Activated T-cell treated with anti-CD3 and anti-CD28 coated beads, Interleukin-2, amount 50 U/mL, for 4 hours (primary cell): Measurements from ENCODE around the gene RAMP2. TPM values are rescaled to one million over a fixed set of nuclear protein-coding genes. Genes with fewer than 3 reads are reported as not detected.

Experiments used
- ATAC-seq, 2 donors: fragments of 200-7000 bp; cut with Tn5 transposase; one replicate each; pipeline ENCODE4 v1.10.0; 2021
- DNase-seq: peaks from one replicate; pipeline ENCODE4 v3.0.0-alpha.2; 2020
- H3K27me3 Mint-ChIP-seq: one replicate; pipeline ENCODE4 v1.8.0; 2021; ENCODE audit warnings: low read depth, mixed read lengths
- H3K36me3 Mint-ChIP-seq: one replicate; pipeline ENCODE4 v1.8.0; 2022; ENCODE audit warnings: mixed read lengths; ENCODE audit not compliant: insufficient read depth
- H3K4me1 Mint-ChIP-seq: one replicate; pipeline ENCODE4 v1.8.0; 2021; ENCODE audit warnings: low read depth, mixed read lengths
- H3K4me3 Mint-ChIP-seq: one replicate; pipeline ENCODE4 v1.8.0; 2021; ENCODE audit warnings: mild to moderate bottlenecking, moderate library complexity, mixed read lengths
- H3K9me3 Mint-ChIP-seq: one replicate; pipeline ENCODE4 v1.8.0; 2021; ENCODE audit warnings: mixed read lengths
- total RNA-seq, 3 donors: library from RNA; stranded (reverse); gene quantifications; one replicate each; pipeline ENCODE4 v1.2.1, GENCODE V29; 2021

Gene RAMP2
- total RNA-seq, 3 donors from 2014 or later, result not detected

DNA sequence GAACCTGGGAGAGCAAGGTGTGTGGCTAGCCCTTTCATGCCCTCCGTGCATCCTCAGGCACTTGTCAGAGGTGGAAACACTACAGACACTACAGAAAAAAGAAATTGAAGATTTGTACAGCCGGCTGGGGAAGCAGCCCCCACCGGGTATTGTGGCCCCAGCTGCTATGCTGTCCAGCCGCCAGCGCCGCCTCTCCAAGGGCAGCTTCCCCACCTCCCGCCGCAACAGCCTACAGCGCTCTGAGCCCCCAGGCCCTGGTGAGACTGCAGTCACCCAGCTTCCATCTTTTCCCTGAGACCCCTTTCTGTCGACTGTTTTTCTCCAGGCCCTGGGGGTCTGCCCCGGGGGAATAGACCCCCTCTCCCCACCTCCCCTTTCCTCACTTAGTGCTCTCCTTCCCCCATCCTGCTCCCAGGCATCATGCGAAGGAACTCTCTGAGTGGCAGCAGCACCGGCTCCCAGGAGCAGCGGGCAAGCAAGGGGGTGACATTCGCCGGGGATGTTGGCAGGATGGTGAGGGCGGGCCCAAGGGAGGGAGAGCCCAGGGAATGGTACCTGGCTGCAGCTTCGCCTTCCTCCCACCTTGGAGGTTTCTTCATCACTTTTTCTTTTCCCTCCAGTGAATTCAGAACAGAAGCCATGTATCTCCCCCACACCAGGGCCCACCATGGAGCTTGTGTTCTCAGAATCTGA lies 35.2 kb downstream of the RAMP2 start:
- no peak for DNase-seq
- Mint-ChIP-seq H3K36me3 (peaks cover 3% of the 10 kb centered on the region), H3K9me3 (no peaks in the 10 kb centered on the region), H3K27me3 (no peaks in the 10 kb centered on the region), H3K4me1 (peaks cover 19% of the 10 kb centered on the region), H3K4me3 (no peak overlapping the region)
- ATAC-seq, result no peak

DNA sequence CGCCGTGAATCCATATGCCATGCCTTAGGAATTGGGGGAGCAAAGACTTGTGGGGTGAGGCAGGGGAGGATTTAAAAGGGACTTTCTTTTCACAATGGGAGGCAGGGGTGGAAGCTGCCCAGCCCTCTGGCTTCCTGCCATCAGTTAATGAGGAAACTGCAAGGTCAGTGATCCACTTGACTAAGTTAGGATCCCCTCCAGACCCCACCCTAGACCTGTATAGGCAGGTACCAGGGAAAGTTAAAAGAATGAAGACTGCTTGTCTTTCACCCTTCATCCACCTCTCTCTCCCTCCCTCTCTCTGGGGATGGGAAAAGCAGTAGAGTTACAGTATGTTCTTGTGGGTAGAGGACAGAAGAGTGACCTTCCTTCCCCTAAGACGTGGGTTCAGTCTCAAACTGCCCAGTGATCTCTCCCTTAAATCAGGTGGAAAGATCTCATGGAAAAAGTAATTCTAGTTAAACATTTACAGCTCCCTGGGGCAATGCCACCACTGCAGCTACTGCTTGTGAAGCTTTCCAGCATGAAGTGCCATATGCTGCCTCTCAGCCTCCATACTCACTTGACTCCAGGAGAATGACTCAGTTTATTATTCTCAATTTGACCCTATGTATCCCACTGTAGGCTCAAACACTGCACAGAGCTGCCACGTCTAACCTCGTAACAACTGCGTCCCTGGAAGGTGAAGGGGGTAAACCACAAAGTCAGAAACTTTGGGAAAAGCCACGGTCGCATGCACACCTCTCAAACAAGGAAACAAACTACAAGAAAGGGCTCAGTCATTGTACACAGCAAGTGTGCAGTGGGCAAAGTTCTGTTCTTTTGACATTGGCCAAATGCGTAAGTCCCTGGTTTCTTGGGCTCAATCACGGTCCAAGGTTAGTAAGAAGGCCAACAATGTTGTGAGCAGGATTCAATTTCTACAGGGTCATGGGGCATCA lies 36.3 kb downstream of the RAMP2 start:
- H3K36me3 Mint-ChIP-seq, result peaks cover 3% of the 10 kb centered on the region
- ATAC-seq, result no peak

DNA sequence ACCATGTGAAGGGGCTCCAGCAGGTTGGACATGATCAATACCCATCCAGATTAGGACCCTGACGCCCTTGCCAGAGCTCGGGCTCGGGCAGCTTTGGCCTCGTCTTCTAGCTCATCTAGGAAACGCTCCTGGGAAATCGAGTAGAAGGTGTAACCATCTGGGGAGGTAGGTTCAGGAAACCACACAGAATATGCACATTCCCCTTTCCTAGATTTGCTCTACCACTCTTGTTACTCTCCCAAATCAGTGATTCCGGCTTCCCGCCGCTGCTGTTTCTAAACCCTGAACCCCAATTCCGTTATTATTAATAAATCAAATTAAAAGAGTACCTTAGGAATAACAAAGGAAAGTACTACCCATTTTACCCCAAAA lies 37.0 kb downstream of the RAMP2 start:
- Mint-ChIP-seq H3K4me1 (peaks cover 19% of the 10 kb centered on the region), H3K27me3 (no peaks in the 10 kb centered on the region), H3K4me3 (peak overlapping the region; percentile 95), H3K9me3 (no peaks in the 10 kb centered on the region), H3K36me3 (peaks cover 3% of the 10 kb centered on the region)
- no peak for ATAC-seq
- DNase-seq, result no peak

More for the DNA sequence above, 36.3 kb downstream of the RAMP2 start:
- peaks cover 19% of the 10 kb centered on the region for H3K4me1 Mint-ChIP-seq
- H3K9me3 Mint-ChIP-seq, result no peaks in the 10 kb centered on the region
- H3K27me3 Mint-ChIP-seq, result no peaks in the 10 kb centered on the region
- H3K4me3 Mint-ChIP-seq, result peak overlapping the region; percentile 95
- DNase-seq, result no peak

DNA sequence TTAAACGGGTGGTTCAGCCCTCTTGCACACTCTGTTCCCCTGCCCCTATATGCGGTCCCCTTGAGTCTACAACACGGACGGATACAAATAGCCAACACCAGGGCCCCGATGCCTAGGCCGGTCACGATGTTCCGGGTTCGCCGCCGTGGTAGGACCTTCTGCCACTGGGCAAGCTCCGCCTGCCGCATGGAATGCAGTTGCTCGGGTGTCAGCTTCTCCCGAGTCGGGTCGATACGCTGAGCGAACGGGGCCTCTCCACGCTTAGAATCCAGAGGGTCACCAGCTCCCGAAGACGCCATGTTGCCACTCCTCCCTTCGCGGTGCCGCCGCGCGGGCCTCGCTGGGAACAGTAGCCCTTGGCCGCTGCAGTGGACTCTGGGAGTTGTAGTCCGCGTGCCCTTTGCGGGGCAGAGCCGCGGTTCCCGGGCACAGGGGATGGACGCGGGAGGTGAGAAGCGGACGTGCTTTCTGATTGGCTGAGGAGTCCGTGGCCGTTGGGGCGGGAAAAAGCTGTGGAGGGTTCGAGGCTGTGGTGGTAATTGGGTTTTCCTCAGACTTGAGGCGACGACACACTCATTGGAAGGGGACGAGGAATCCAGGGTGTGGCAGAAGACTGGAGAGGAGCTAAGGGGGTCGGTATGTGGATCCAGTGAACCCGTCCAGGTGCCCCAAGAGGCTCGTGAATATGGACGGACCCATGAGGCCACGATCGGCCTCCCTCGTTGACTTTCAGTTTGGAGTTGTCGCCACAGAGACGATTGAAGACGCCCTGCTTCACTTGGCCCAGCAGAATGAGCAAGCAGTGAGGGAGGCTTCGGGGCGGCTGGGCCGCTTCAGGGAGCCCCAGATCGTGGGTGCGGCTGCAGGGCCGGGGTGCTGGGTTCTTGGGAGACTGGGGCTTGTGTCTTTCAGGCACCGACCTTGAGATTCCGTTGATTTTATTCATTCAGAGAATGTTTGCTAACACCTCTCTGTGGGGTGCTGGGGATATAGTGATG lies 37.7 kb downstream of the RAMP2 start, which contains the start of the genes CNTD1 and COA3:
Gene CNTD1 (plus strand): TSS at position 479 of the 998 bp plus-strand sequence. CDS start 207 bp downstream, at position 686.
Gene COA3 (minus strand): TSS at position 322 of the 998 bp plus-strand sequence. CDS start 23 bp downstream, at position 299.
- Mint-ChIP-seq H3K4me3 (peak within 1 kb of the TSS; percentile 95), H3K9me3 (no peaks in the 10 kb centered on the region), H3K4me1 (peaks cover 19% of the 10 kb centered on the region), H3K27me3 (no peaks in the 10 kb centered on the region), H3K36me3 (peaks cover 3% of the 10 kb centered on the region)
- peak; percentile 99 to 100 for ATAC-seq
- DNase-seq, result peak; percentile 71

DNA sequence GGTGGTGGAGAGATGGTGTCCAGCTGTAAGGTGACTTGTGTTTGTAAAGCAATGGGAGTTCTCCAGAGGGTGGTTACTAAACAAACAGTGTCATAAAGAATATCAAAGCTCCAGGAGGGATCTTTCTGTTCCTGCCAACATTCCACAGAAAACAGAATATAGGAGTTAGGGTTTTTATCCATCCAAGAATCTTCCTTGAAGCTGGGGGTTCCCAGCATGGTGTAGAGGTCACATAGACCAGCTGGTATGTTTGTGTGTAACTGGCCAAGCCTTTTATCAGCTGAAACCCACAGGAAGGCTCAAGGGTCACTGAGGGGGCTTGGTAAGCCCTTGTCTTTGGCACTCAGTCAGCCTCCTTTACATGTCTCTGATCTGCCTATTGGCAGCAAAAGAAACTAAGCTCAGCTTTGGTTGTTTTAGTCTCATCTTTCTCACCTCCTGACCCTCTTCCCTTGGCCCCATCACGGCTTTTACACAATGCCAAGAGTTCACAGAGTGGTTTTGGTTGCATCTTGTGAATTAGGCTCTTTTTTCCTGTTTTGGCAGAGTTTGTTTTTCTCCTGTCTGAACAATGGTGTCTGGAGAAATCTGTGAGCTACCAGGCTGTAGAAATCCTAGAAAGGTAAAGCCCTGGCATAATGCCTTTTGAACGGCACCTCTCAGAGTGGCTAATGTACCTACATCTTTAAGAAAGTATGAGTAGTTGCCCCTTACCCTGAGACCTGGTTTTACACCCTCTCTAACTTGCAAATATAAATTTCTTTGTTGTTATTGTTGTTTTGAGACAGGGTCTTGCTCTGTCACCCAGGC lies 42.3 kb downstream of the RAMP2 start:
- ATAC-seq, result no peak
- H3K4me3 Mint-ChIP-seq, result no peak overlapping the region

DNA sequence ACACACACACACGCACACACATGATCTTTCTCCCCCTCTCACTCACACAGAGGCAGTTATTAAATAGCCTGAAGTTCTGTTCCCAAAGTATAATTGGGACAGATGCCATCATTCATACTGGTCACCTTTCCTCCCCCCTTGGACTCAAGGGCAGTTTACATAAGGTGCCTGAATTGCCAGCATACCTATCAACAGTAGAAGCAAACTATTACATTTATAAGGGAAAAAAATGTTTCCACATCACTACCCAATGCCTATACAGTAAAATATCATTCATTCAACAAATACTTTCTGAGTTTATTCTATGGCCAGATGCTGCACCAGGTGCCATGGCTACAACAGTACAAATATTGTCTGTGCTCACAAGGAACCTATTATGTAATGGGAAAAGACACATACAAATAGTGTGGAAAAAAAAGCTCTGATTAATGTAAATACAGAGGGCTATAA lies 43.9 kb downstream of the RAMP2 start:
- DNase-seq (no peak), ATAC-seq (no peak)
- no peaks in the 10 kb centered on the region for H3K27me3 Mint-ChIP-seq
- peaks cover 6% of the 10 kb centered on the region for H3K36me3 Mint-ChIP-seq
- no peaks in the 10 kb centered on the region for H3K9me3 Mint-ChIP-seq
- no peaks in the 10 kb centered on the region for H3K4me1 Mint-ChIP-seq
- H3K4me3 Mint-ChIP-seq, result no peak overlapping the region

More for the DNA sequence above, 42.3 kb downstream of the RAMP2 start:
- H3K27me3 Mint-ChIP-seq, result no peaks in the 10 kb centered on the region
- peaks cover 5% of the 10 kb centered on the region for H3K4me1 Mint-ChIP-seq
- DNase-seq, result no peak
- no peaks in the 10 kb centered on the region for H3K9me3 Mint-ChIP-seq
- no peaks in the 10 kb centered on the region for H3K36me3 Mint-ChIP-seq

DNA sequence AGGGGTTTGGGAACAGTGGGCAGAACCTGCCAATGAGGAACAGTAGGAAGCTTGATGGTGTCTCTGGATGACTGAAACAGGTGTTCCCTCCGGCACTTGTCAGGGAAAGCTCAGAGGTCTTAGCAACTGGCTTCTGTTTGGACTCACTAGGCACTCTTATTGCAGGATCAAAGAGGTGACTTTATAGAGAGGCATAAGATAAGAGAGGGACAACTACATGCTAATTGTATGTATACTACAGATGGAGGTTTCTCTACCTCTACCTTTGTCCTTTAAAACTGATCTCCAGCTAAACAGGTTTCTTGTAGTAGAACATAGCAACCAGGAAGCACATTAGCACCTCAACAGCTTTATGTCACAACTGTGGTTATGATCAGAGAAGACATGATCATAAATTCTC lies 45.2 kb downstream of the RAMP2 start:
- no peak for ATAC-seq
- Mint-ChIP-seq H3K27me3 (no peaks in the 10 kb centered on the region), H3K36me3 (peaks cover 15% of the 10 kb centered on the region), H3K4me1 (no peaks in the 10 kb centered on the region), H3K4me3 (no peak overlapping the region), H3K9me3 (no peaks in the 10 kb centered on the region)
- DNase-seq, result no peak

DNA sequence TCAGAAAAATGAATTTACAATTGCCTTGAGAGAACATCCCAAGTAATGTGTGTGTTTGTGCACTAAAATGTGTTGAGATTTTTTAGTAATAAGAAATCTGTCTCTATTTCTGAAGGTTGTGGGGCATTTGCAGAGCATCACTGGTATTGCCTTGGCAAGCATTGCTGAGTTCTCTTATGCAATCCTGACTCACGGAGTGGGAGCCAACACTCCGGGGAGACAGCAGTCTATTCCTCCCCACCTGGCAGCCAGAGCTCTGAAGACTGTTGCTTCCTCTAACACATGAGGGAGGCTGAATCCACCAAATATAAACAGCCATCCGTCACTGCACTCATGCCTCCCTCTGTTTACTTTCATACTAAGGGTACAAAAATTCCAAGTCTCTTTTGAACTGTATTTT lies 48.2 kb downstream of the RAMP2 start:
- no peaks in the 10 kb centered on the region for H3K4me1 Mint-ChIP-seq
- DNase-seq (no peak), ATAC-seq (no peak)
- peaks cover 26% of the 10 kb centered on the region for H3K36me3 Mint-ChIP-seq
- H3K27me3 Mint-ChIP-seq, result no peaks in the 10 kb centered on the region
- no peak overlapping the region for H3K4me3 Mint-ChIP-seq
- H3K9me3 Mint-ChIP-seq, result no peaks in the 10 kb centered on the region

Other genes starting within 250 kb of the RAMP2 start
- gene NAGLU, start 225.0 kb upstream of the RAMP2 start, total RNA-seq, result 10 to 100 TPM; 11.6 to 12.9 (median 12.0) TPM
- under 1 TPM; 0.10 to 0.53 (median 0.33) TPM for gene HSD17B1, start 208.3 kb upstream of the RAMP2 start, total RNA-seq
- 100 to 1,000 TPM in 2 of 3 donors, 10 to 100 TPM in 1; 98.8 to 110 (median 105) TPM for gene COASY, start 199.1 kb upstream of the RAMP2 start, total RNA-seq
- 10 to 100 TPM; 69.3 to 90.1 (median 77.7) TPM for gene MLX, start 194.1 kb upstream of the RAMP2 start, total RNA-seq
- 10 to 100 TPM; 23.5 to 31.0 (median 26.9) TPM for gene PSMC3IP, start 183.5 kb upstream of the RAMP2 start, total RNA-seq
- gene RETREG3, start 151.9 kb upstream of the RAMP2 start, total RNA-seq, result 10 to 100 TPM; 27.2 to 37.9 (median 30.0) TPM
- gene TUBG1, start 151.5 kb upstream of the RAMP2 start, total RNA-seq, result 100 to 1,000 TPM in 1 of 3 donors, 10 to 100 TPM in 2; 91.7 to 103 (median 93.7) TPM
- 1 to 10 TPM; 5.6 to 7.1 (median 5.9) TPM for gene TUBG2, start 101.9 kb upstream of the RAMP2 start, total RNA-seq
- gene PLEKHH3, start 84.2 kb upstream of the RAMP2 start, total RNA-seq, result 1 to 10 TPM in 1 of 3 donors, under 1 TPM in 2; 0.56 to 1.2 (median 0.63) TPM
- gene CCR10, start 79.4 kb upstream of the RAMP2 start, total RNA-seq, result under 1 TPM; 0.25 to 0.43 (median 0.32) TPM
- 1 to 10 TPM in 1 of 3 donors, under 1 TPM in 2; 0.73 to 1.3 (median 0.79) TPM for gene CNTNAP1, start 78.7 kb upstream of the RAMP2 start, total RNA-seq
- 10 to 100 TPM; 22.2 to 26.5 (median 22.6) TPM for gene EZH1, start 16.2 kb upstream of the RAMP2 start, total RNA-seq
- 100 to 1,000 TPM in 1 of 3 donors, 10 to 100 TPM in 2; 92.6 to 106 (median 98.7) TPM for gene VPS25, start 12.2 kb downstream of the RAMP2 start, total RNA-seq
- gene WNK4, start 19.4 kb downstream of the RAMP2 start, total RNA-seq, result under 1 TPM; 0.16 to 0.46 (median 0.38) TPM
- gene COA3, start 37.5 kb downstream of the RAMP2 start, total RNA-seq, result 10 to 100 TPM; 52.2 to 56.2 (median 55.1) TPM
- not detected for gene CNTD1, start 37.6 kb downstream of the RAMP2 start, total RNA-seq
- 100 to 1,000 TPM; 101 to 121 (median 112) TPM for gene BECN1, start 63.1 kb downstream of the RAMP2 start, total RNA-seq
- 100 to 1,000 TPM; 361 to 401 (median 376) TPM for gene PSME3, start 72.2 kb downstream of the RAMP2 start, total RNA-seq
- 1 to 10 TPM; 2.7 to 4.1 (median 3.7) TPM for gene AOC2, start 83.4 kb downstream of the RAMP2 start, total RNA-seq
- 1 to 10 TPM; 2.1 to 2.6 (median 2.2) TPM for gene AOC3, start 90.0 kb downstream of the RAMP2 start, total RNA-seq
- under 1 TPM in 1 of 3 donors, not detected in 2; 0.08 TPM for gene G6PC1, start 139.6 kb downstream of the RAMP2 start, total RNA-seq
- 100 to 1,000 TPM; 130 to 159 (median 141) TPM for gene AARSD1, start 203.2 kb downstream of the RAMP2 start, total RNA-seq
- under 1 TPM; 0.24 to 0.30 (median 0.25) TPM for gene PTGES3L, start 218.9 kb downstream of the RAMP2 start, total RNA-seq
- gene RUNDC1, start 219.3 kb downstream of the RAMP2 start, total RNA-seq, result 10 to 100 TPM; 14.1 to 17.4 (median 16.7) TPM
- 1,000 to 10,000 TPM; 1,553 to 1,718 (median 1,686) TPM for gene RPL27, start 237.2 kb downstream of the RAMP2 start, total RNA-seq
- 10 to 100 TPM; 26.4 to 46.6 (median 34.1) TPM for gene IFI35, start 245.6 kb downstream of the RAMP2 start, total RNA-seq